Suprapubic skin (tissue), 4 donors: Measurements from ENCODE around the gene LIPG. TPM values are rescaled to one million over a fixed set of nuclear protein-coding genes. Genes with fewer than 3 reads are reported as not detected.

Experiments
- DNase-seq, 2 donors: peaks; one replicate each; pipeline ENCODE4 v3.0.0-alpha.2; 2019; ENCODE audit warnings: low spot score in 2 of 2
- H3K27ac ChIP-seq: fragments of 200-600 bp; sonication (generic); one replicate; pipeline ENCODE4 v1.5.1; 2019
- H3K27me3 ChIP-seq: fragments of 200-600 bp; sonication (generic); one replicate; pipeline ENCODE4 v1.5.1; 2019
- H3K36me3 ChIP-seq: fragments of 200-600 bp; sonication (generic); one replicate; pipeline ENCODE4 v1.5.1; 2019
- H3K4me1 ChIP-seq: fragments of 200-600 bp; sonication (generic); one replicate; pipeline ENCODE4 v1.5.1; 2019
- H3K4me3 ChIP-seq: fragments of 200-600 bp; sonication (generic); one replicate; pipeline ENCODE4 v1.5.1; 2019; ENCODE audit warnings: mild to moderate bottlenecking
- H3K9me3 ChIP-seq: fragments of 200-600 bp; sonication (generic); one replicate; pipeline ENCODE4 v1.5.1; 2019
- EP300 ChIP-seq: sonication (generic); formaldehyde crosslinking; IDR thresholded peaks from one replicate; pipeline ENCODE4 v1.6.1; 2017; ENCODE audit warnings: antibody characterized with exemption
- POLR2A ChIP-seq, 2 donors: fragments of 450-650 bp; IDR thresholded peaks; one replicate each; pipeline ENCODE4 v1.6.1; 2017; ENCODE audit warnings: antibody characterized with exemption in 2 of 2, mild to moderate bottlenecking in 2 of 2, moderate library complexity in 2 of 2
- POLR2AphosphoS5 ChIP-seq, 3 donors: sonication (generic); formaldehyde crosslinking; IDR thresholded peaks; one replicate each; pipeline ENCODE4 v1.6.1; 2017; ENCODE audit warnings: antibody characterized with exemption in 3 of 3
- WGBS: methylation state at CpG from one replicate; pipeline ENCODE4 v1.1.5; 2018; 5-methylcytosine and 5-hydroxymethylcytosine counted together
- total RNA-seq, 4 donors: library from RNA; depleted of rRNA; stranded (reverse); fragments of >200 nt; gene quantifications; one replicate each; pipeline ENCODE4 v1.1.0, GENCODE V29; 2016
- TF ChIP-seq, protein P1 (sequence below), 2 donors: fragments of 200-600 bp in 1 of 2; fragments of 450-650 bp in 1 of 2; sonication (generic) in 1 of 2; IDR thresholded peaks; one replicate each; pipeline ENCODE4 v1.5.1; 2016 to 2019; ENCODE audit warnings: antibody characterized with exemption in 2 of 2, mild to moderate bottlenecking in 1 of 2, moderate library complexity in 1 of 2

Gene LIPG
- total RNA-seq, 4 donors from 2014 or later, result 6.9 to 11.8 (median 9.1) TPM

DNA sequence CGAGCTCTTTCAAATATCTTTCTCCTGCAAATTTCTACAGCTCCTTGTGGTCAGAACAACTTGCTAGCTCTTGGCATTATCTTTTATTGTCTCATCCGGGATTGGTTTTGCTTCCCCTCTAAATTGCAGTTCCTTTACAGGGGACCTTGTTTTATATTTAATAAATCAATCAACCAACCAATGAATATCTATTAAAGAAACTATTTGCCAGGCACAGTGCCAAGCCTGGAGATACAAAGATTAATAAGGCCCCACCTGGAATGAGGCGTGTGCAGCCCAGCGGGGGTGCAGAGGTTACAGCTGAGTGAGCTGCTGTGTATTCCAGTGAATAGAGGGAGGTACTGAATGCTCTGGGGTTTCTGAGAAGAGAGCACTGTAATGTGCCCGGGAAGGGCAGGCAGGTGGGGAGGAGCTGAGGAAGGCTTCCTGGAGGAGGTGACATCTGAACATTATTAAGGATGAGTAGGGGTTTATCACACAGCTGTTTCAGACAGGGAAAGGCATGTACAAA is 51.8 kb downstream of the LIPG start:
- DNase-seq, result no peak
- WGBS, result 37% methylated on average over 5 of the region's 5 CpGs
- H3K4me1 ChIP-seq, result peaks cover 10% of the 10 kb centered on the region
- H3K4me3 ChIP-seq, result no peak overlapping the region
- TF ChIP-seq POLR2AphosphoS5 (IDR thresholded peaks at IDR 0.05), result no peak
- no peak for TF ChIP-seq POLR2A (IDR thresholded peaks at IDR 0.05)
- no peak for TF ChIP-seq EP300
- TF ChIP-seq, protein P1, sequence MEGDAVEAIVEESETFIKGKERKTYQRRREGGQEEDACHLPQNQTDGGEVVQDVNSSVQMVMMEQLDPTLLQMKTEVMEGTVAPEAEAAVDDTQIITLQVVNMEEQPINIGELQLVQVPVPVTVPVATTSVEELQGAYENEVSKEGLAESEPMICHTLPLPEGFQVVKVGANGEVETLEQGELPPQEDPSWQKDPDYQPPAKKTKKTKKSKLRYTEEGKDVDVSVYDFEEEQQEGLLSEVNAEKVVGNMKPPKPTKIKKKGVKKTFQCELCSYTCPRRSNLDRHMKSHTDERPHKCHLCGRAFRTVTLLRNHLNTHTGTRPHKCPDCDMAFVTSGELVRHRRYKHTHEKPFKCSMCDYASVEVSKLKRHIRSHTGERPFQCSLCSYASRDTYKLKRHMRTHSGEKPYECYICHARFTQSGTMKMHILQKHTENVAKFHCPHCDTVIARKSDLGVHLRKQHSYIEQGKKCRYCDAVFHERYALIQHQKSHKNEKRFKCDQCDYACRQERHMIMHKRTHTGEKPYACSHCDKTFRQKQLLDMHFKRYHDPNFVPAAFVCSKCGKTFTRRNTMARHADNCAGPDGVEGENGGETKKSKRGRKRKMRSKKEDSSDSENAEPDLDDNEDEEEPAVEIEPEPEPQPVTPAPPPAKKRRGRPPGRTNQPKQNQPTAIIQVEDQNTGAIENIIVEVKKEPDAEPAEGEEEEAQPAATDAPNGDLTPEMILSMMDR (IDR thresholded peaks at IDR 0.05), result no peak
- H3K9me3 ChIP-seq, result no peaks in the 10 kb centered on the region
- no peaks in the 10 kb centered on the region for H3K36me3 ChIP-seq
- H3K27ac ChIP-seq, result no peak overlapping the region
- peaks cover 4% of the 10 kb centered on the region for H3K27me3 ChIP-seq

DNA sequence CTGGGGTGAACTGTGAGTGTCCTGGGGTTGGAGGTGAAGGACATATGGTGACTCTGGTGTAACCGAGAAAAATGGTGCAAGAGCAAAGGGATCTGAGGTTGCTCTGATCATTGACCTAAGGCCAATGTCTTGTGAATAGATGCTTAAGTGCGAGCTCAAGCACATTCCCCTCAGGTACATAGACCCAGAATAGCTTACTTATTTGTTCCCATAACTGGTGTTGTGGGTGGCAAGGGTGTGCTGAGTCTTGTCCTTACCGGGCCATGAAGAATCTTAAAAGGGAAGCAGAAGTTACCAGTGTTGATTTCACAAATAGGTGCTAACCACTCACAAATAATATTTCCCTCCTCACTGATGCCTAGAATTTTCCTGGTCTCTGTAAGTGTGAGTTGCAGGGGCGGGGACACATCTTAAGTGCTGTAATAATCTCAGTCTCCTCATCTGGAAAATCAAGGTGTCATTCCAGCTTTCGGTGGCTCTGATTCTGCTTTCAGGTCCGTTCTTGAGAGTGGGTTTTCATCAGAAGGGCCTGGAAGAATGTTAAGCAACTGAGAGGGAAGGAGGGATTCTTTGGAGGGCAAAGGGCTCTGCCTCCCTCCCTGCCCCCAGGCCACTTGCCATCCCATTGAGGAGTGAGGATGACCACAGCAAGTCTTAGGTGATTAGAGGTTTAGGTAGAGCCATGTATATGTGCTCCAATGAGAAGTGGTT is 54.9 kb downstream of the LIPG start:
- peaks cover 9% of the 10 kb centered on the region for H3K27me3 ChIP-seq
- WGBS, result 89% methylated on average over 6 of the region's 6 CpGs

DNA sequence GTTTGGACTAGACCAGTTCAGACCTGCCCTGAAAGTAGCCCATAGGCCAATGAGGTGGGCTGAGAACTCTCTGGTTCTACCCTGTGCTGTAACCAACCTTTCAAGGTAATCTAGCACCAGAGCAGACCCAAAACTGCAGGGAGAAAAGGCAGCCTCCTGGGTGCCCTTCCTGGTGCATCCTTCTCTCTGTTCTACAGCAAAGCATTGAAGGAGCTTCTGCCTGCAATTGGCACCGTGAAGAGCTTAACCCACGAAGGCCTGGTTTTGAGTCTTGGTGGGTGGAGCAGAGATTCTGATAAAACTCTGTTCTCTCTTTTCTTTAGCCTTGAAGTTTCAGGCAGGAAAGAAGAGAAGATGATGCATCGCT is 55.5 kb downstream of the LIPG start:
- 87% methylated on average over 3 of the region's 3 CpGs for WGBS
- peaks cover 10% of the 10 kb centered on the region for H3K4me1 ChIP-seq

More for the DNA sequence above, 54.9 kb downstream of the LIPG start:
- H3K4me3 ChIP-seq, result no peak overlapping the region
- TF ChIP-seq EP300, result no peak
- no peak for TF ChIP-seq POLR2A (IDR thresholded peaks at IDR 0.05)
- no peak for TF ChIP-seq POLR2AphosphoS5 (IDR thresholded peaks at IDR 0.05)
- TF ChIP-seq, protein P1 (IDR thresholded peaks at IDR 0.05), result no peak
- peaks cover 10% of the 10 kb centered on the region for H3K4me1 ChIP-seq
- no peaks in the 10 kb centered on the region for H3K9me3 ChIP-seq
- no peaks in the 10 kb centered on the region for H3K36me3 ChIP-seq
- no peak for DNase-seq
- no peak overlapping the region for H3K27ac ChIP-seq

DNA sequence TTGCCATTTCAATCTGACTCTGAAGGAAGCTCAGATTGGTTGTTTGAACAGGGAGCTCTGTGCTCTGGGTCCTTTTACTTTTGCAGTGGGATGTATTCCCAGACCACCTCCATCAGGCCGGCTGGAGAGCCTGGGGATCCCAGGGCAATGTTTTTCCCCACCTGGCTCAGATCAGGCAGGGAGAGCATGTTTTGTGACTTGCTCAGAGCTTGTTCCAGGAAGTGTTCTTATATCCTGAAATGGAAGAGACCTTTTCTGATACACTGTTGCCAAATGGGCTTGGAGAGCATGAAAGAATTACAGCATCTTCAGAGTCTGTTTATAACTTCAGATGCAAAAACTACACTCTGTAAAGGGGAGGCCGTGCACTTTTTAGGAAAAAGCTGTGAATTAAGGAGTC is 56.0 kb downstream of the LIPG start:
- WGBS, result 86% methylated on average over 2 of the region's 2 CpGs
- peaks cover 12% of the 10 kb centered on the region for H3K27me3 ChIP-seq
- no peaks in the 10 kb centered on the region for H3K36me3 ChIP-seq
- H3K4me3 ChIP-seq, result no peak overlapping the region
- no peak for DNase-seq
- H3K9me3 ChIP-seq, result no peaks in the 10 kb centered on the region
- TF ChIP-seq EP300 (no peak), POLR2A (IDR thresholded peaks at IDR 0.05) (no peak), POLR2AphosphoS5 (IDR thresholded peaks at IDR 0.05) (no peak)
- TF ChIP-seq, protein P1 (IDR thresholded peaks at IDR 0.05), result no peak
- H3K27ac ChIP-seq, result no peak overlapping the region
- H3K4me1 ChIP-seq, result peaks cover 10% of the 10 kb centered on the region

More for the DNA sequence above, 55.5 kb downstream of the LIPG start:
- Histone ChIP-seq H3K27me3 (peaks cover 12% of the 10 kb centered on the region), H3K4me3 (no peak overlapping the region), H3K27ac (no peak overlapping the region), H3K36me3 (no peaks in the 10 kb centered on the region), H3K9me3 (no peaks in the 10 kb centered on the region)
- no peak for TF ChIP-seq POLR2AphosphoS5 (IDR thresholded peaks at IDR 0.05)
- TF ChIP-seq POLR2A (IDR thresholded peaks at IDR 0.05), result no peak
- TF ChIP-seq, protein P1 (IDR thresholded peaks at IDR 0.05), result no peak
- no peak for TF ChIP-seq EP300
- DNase-seq, result no peak

DNA sequence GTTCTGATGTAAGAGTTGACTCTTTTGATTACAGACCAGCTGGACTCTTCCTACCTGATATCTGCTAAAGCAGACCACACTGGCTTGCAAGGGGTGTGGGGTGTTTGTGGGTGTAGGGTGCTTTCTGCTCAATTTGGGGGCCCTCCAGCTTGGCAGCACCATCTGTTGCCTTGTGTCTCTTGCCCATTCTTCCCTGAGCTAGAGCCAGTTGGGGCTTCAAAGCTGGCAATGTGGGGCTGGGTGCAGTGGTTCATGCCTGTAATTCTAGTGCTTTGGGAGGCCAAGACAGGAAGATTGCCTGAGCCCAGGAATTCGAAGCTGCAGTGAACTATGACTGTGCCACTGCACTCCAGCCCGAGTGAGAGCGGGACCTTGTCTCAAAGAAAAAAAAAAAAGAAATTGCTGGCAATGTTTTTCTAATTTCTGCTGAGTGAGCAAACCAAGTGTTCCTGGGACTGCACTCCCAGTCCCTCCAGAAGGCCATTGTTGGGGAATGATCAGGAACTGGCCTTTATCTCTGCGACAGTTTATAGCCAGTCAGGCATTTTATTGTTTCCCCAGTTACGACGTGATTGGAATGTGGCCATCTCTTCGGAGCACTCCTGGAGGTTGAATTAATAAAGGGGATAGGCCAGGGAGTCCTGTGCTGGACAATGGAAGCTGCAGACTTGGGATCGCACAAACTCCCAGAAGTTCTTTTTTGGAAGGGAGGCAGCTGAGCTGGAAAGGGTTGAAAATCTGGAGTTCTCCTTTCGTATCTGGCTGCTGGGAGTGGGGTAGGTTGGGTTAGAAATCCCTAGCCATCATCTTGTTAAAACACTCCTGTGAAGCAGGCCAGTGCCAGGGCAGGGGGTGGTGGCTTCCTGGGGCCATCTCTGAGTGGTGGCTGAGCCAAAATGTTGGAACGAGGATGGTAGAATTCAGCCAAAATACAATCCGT is 57.2 kb downstream of the LIPG start:
- Histone ChIP-seq H3K9me3 (no peaks in the 10 kb centered on the region), H3K4me1 (peaks cover 6% of the 10 kb centered on the region), H3K36me3 (no peaks in the 10 kb centered on the region), H3K27ac (no peak overlapping the region), H3K27me3 (peaks cover 11% of the 10 kb centered on the region), H3K4me3 (no peak overlapping the region)
- TF ChIP-seq, protein P1 (IDR thresholded peaks at IDR 0.05), result no peak
- TF ChIP-seq POLR2AphosphoS5 (IDR thresholded peaks at IDR 0.05) (no peak), POLR2A (IDR thresholded peaks at IDR 0.05) (no peak), EP300 (no peak)
- 49% methylated on average over 10 of the region's 11 CpGs for WGBS
- no peak for DNase-seq
